ENCODE data around the gene SPRR3.

SPRR3 gene, protein sequence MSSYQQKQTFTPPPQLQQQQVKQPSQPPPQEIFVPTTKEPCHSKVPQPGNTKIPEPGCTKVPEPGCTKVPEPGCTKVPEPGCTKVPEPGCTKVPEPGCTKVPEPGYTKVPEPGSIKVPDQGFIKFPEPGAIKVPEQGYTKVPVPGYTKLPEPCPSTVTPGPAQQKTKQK

DNA sequence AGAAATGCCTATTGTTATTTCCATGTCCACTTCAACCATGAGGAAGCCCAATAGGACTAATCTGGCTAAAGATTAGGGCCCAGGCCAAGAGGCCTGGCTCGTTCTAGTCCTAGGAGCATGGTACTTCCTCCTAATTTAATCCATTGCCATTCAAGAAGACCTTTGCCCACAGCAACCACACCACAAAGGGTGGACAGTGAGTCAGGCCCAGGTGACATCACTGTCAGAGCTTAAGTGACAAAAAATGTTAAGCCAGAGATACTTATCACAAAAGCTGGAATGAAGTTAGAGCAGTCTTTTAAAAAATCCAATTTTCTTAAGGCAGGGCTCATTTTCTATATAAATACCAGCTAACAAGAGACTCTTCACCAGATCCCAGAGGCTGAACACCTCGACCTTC lies at the start of gene SPRR3:
SPRR3 (plus strand) TSS at position 368 of the 400 bp plus-strand sequence. CDS start 1,272 bp downstream, outside the sequence.
- TF ChIP-seq, protein P1, sequence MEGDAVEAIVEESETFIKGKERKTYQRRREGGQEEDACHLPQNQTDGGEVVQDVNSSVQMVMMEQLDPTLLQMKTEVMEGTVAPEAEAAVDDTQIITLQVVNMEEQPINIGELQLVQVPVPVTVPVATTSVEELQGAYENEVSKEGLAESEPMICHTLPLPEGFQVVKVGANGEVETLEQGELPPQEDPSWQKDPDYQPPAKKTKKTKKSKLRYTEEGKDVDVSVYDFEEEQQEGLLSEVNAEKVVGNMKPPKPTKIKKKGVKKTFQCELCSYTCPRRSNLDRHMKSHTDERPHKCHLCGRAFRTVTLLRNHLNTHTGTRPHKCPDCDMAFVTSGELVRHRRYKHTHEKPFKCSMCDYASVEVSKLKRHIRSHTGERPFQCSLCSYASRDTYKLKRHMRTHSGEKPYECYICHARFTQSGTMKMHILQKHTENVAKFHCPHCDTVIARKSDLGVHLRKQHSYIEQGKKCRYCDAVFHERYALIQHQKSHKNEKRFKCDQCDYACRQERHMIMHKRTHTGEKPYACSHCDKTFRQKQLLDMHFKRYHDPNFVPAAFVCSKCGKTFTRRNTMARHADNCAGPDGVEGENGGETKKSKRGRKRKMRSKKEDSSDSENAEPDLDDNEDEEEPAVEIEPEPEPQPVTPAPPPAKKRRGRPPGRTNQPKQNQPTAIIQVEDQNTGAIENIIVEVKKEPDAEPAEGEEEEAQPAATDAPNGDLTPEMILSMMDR (IDR thresholded peaks at IDR 0.05; ENCODE audit: insufficient read depth, low read length, poor library complexity, severe bottlenecking) = no peak
- DNase-seq (ENCODE audit: extremely low read depth, insufficient read length) = no peak
- Histone ChIP-seq H3K27me3 (replicated peaks; ENCODE audit: control insufficient read depth, insufficient read depth, low read length) (peaks cover 2% of the 10 kb centered on the region; the same call in 1 of the 2 replicates), H3K4me3 (replicated peaks; ENCODE audit: low read depth, low read length) (no peak within 1 kb of the TSS), H3K36me3 (ENCODE audit: control insufficient read depth, insufficient read depth, low read length) (no peaks in the 10 kb centered on the region)

DNA sequence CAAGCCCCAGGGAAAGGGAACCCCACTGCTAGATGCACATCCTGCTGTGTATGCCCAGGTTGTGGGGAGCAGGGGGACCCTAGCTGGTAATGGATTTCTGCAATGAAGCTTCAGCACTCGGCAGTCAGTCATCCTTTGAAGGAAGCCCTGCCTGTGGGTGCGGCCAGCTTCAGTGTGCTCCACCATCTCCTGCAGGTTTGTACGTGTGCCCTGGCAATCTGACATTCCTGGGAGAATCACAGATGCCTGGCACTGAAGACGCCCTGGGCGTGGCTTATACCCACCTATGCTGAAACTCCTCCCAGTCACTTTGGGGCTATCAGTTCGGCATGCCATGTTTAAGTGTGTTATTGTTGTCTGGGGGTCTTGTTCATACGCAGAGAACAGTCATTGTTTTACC lies 47.8 kb upstream of the SPRR3 start:
- TF ChIP-seq, protein P1 (IDR thresholded peaks at IDR 0.05; ENCODE audit: insufficient read depth, low read length, poor library complexity, severe bottlenecking) = no peak
- Histone ChIP-seq H3K36me3 (ENCODE audit: control insufficient read depth, insufficient read depth, low read length) (no peaks in the 10 kb centered on the region), H3K27me3 (replicated peaks; ENCODE audit: control insufficient read depth, insufficient read depth, low read length) (peaks cover 2% of the 10 kb centered on the region), H3K4me3 (replicated peaks; ENCODE audit: low read depth, low read length) (no peak overlapping the region)
- DNase-seq (ENCODE audit: extremely low read depth, insufficient read length) = no peak

DNA sequence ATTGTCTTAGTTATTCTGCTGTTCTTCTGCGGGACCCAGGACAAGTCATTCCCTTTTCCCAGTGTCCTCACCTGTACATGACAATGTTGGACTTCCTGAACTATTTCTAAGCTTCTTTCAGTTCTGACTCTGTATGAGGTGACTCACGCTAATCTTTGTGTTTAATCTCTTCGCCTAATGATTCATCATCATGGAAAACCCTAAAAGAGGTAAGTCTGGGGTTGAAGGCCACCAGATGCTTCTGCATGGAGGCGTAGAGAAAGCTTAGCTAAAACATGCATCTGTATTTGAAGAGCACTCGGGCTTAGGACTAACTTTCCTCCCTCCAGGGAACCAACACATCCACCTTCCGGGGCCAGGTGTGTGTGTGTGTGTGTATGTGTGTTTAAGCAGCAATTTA lies 47.1 kb upstream of the SPRR3 start:
- Histone ChIP-seq H3K27me3 (replicated peaks; ENCODE audit: control insufficient read depth, insufficient read depth, low read length) (peaks cover 2% of the 10 kb centered on the region), H3K36me3 (ENCODE audit: control insufficient read depth, insufficient read depth, low read length) (no peaks in the 10 kb centered on the region), H3K4me3 (replicated peaks; ENCODE audit: low read depth, low read length) (no peak overlapping the region)
- DNase-seq (ENCODE audit: extremely low read depth, insufficient read length) = no peak
- TF ChIP-seq, protein P1 (IDR thresholded peaks at IDR 0.05; ENCODE audit: insufficient read depth, low read length, poor library complexity, severe bottlenecking) = no peak

DNA sequence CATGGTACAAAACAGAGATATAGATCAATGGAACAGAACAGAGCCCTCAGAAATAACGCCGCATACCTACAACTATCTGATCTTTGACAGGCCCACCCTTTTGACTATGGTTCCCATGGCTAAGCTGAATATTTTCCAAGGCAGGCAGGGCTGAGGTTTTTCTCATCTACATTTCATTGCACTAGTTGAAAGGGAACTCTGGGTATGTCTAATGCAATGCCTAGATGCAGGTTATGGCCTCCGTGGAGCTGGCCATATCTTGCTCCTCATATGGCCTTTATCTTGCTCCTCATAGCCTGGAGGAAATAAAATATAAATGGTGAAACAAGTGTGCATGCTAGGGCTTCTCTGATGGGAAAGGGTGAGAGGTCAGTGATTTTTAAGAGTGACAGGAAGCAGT lies 44.0 kb upstream of the SPRR3 start:
- TF ChIP-seq, protein P1 (IDR thresholded peaks at IDR 0.05; ENCODE audit: insufficient read depth, low read length, poor library complexity, severe bottlenecking) = no peak
- Histone ChIP-seq H3K36me3 (ENCODE audit: control insufficient read depth, insufficient read depth, low read length) (no peaks in the 10 kb centered on the region), H3K4me3 (replicated peaks; ENCODE audit: low read depth, low read length) (no peak overlapping the region), H3K27me3 (replicated peaks; ENCODE audit: control insufficient read depth, insufficient read depth, low read length) (no peaks in the 10 kb centered on the region; the same call in none of the 2 replicates)
- no peak for DNase-seq (ENCODE audit: extremely low read depth, insufficient read length)

DNA sequence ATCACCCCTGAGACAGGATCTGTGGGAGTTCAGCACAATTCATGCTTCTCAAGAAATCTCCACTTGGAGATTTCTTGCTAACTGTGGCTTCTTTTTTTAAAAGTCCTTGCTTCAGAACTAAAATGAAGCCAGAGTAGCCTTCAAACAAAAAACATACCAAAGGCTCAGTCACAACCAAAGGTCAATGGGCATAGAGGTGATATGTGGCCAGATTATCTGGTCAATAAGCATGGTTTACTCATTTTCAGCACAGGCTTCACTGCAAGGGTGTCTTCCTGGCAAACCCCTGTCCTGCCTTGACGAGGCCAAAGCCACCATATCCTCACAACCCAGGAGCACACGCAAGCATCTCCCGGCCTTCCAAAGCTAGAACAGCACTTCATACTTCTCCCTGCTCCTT lies 42.3 kb upstream of the SPRR3 start:
- TF ChIP-seq, protein P1 (IDR thresholded peaks at IDR 0.05; ENCODE audit: insufficient read depth, low read length, poor library complexity, severe bottlenecking) = no peak

More for the DNA sequence above, 42.3 kb upstream of the SPRR3 start:
- DNase-seq (ENCODE audit: extremely low read depth, insufficient read length) = no peak
- H3K27me3 ChIP-seq (replicated peaks; ENCODE audit: control insufficient read depth, insufficient read depth, low read length) = no peaks in the 10 kb centered on the region
- H3K4me3 ChIP-seq (replicated peaks; ENCODE audit: low read depth, low read length) = no peak overlapping the region
- H3K36me3 ChIP-seq (ENCODE audit: control insufficient read depth, insufficient read depth, low read length) = no peaks in the 10 kb centered on the region
